Measurements from ENCODE around the gene RNF25.

Gene RNF25

DNA sequence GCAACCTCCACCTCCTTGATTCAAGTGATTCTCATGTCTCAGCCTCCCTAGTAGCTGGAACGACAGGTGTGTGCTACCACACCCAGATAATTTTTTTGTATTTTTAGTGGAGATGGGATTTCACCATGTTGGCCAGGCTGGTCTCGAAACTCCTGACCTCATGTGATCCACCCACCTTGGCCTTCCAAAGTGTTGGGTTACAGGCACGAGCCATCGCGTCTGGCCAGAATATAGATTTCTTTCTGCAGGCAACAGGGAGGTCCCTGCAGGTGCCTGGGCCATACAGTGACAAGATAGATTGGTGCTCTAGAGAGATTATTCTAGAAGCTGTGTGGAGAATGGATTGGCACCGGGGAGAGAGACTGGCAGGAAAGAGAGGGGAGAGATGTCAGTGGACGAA is 50.8 kb downstream of the RNF25 start:
- no peak for DNase-seq

- DNase-seq: no peak
These were observed 53.5 kb downstream of the RNF25 start for GRCh38 chr2:218618102-218618860.

DNA sequence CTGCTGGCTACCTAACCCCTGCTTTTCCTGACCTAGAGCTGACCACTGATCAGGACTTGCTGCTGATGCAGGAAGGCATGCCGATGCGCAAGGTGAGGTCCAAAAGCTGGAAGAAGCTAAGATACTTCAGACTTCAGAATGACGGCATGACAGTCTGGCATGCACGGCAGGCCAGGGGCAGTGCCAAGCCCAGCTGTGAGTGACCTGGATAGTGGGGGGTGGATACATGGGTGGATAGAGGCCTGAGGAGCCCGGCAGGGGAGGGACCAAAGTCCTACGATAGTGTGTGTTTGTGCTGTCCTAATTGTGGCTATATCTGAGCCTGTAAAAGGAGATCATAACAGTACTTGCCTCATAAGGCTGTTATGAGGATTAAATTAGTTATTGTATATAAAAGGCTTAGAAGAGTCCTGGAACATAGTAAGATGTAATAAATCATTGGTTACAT is 55.9 kb downstream of the RNF25 start:
- no peak for DNase-seq

All from NCI-H774 (cell line).